GM19238 (cell line): ENCODE data around the gene DCTN2.
"Not testable (repeated sequence)": the region's sequence is repeated elsewhere in the genome, so short reads cannot be mapped to it uniquely, and the experiment has no call there.

Source experiments
- DNase-seq: peaks from one replicate; pipeline ENCODE4 v3.0.0; 2011; ENCODE audit warnings: low spot score; ENCODE audit not compliant: insufficient read length

The DCTN2 gene

GRCh38 chr12:57516617-57517153 is 30.3 kb downstream of the DCTN2 start:
- DNase-seq = no peak

DNA sequence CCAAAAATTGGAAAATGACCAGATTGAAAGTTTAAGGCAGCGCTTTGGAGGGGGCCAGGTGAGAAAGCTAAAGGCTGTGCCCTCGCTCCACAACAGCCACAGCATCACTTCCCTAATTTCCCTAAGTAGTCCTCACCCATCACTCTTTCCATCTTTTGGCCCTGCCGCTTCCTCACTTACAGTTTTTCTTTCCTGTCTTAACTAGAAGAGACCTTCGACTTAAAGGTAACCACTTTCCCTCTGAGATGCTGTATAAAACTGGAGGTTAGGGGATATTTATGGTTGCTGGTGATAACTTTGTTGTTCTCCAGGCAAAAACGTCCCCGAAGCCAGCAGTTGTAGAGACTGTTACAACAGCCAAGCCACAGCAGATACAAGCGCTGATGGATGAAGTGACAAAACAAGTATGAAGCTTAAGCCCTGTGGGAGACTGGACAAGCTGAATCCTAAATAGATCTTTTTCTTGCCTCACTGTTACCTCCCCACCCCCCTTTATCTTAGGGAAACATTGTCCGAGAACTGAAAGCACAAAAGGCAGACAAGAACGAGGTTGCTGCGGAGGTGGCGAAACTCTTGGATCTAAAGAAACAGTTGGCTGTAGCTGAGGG is 31.0 kb downstream of the DCTN2 start:
- DNase-seq = no peak

GRCh38 chr12:57515408-57515933 is 31.5 kb downstream of the DCTN2 start:
- no peak for DNase-seq

DNA sequence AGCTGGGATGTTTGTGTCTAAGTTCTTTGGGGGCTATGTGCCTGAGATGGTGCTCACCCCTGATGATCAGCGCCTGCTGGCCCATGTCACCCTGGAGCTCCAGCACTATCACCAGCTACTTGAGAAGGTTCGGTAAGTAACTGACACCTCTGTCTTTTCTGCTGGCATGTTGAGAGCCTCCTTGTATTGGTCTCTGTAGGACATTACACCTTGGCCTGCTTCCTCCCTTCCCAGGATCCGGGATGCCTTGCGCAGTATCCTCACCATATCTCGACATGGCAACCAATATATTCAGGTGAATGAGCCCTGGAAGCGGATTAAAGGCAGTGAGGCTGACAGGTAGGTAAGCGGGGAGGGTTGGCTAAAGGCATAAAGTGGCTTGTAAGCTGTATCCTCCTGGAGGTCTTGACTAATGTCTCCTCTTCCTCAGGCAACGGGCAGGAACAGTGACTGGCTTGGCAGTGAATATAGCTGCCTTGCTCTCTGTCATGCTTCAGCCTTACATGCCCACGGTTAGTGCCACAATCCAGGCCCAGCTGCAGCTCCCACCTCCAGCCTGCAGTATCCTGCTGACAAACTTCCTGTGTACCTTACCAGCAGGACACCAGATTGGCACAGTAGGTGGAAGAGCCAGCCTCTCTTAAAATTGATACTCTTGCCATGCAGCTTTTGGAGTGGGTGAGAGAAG is 32.1 kb downstream of the DCTN2 start:
- no peak for DNase-seq

- DNase-seq = not testable (repeated sequence)
These were observed 32.7 kb downstream of the DCTN2 start for GRCh38 chr12:57514246-57514645.

DNA sequence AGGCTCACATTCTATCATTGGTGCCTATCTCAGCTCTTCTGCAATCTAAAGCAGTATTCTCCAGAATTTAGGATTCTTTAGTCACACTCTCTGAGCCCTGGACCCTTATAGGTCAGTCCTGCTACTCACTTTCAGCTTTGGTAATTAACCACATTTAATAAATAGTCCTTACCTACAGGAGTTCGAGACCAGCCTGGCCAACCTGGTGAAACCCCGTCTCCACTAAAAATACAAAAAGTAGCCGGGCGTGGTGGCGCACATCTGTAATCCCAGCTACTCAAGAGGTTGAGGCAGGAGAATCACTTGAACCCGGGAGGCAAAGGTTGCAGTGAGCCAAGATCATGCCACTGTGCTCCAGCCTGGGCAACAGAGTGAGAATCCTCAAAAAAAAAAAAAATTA is 33.3 kb downstream of the DCTN2 start:
- not testable (repeated sequence) for DNase-seq

- DNase-seq = no peak
These were observed 33.7 kb downstream of the DCTN2 start for GRCh38 chr12:57513266-57513665.

GRCh38 chr12:57512665-57513064 is 34.3 kb downstream of the DCTN2 start:
- no peak for DNase-seq

DNA sequence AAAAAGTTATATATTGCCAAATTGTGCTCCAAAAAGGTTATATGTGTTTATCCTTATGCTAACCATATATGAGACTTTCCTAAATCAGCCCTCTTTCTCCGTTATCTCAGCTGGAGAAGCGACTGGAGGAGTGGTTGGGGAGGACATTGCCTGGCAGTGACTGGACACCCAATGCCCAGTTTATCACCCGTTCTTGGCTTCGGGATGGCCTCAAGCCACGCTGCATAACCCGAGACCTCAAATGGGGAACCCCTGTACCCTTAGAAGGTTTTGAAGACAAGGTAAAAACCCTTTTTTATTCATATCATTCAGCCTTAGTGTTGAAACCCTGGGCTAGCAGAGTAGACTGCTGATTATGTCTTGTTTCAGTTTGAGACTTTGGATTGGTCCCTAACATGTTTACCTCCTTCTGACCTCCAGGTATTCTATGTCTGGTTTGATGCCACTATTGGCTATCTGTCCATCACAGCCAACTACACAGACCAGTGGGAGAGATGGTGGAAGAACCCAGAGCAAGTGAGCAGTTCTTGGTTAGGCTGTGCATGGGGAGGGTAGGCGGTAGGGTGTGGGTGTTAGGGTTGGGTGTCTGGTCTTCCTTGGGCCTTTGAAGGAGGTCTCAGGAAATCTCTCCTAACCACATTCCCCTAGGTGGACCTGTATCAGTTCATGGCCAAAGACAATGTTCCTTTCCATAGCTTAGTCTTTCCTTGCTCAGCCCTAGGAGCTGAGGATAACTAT is 35.2 kb downstream of the DCTN2 start:
- no peak for DNase-seq

DNA sequence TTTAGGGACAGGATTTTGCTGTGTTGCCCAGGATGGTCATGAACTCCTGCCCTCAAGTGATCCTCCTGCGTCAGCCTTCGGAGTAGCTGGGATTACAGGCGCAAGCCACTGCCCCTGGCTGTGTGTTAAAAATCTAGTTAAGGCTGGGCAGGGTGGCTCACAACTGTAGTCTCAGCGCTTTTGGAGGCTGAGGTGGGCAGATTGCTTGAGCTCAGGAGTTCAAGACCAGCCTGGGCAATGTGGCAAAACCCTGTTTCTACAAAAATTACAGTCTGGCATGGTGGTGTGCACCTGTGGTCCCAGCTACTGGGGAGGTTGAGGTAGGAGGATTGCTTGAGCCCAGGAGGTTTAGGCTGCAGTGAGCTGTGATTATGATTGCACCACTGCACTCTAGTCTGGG is 35.8 kb downstream of the DCTN2 start:
- DNase-seq = no peak

DNA sequence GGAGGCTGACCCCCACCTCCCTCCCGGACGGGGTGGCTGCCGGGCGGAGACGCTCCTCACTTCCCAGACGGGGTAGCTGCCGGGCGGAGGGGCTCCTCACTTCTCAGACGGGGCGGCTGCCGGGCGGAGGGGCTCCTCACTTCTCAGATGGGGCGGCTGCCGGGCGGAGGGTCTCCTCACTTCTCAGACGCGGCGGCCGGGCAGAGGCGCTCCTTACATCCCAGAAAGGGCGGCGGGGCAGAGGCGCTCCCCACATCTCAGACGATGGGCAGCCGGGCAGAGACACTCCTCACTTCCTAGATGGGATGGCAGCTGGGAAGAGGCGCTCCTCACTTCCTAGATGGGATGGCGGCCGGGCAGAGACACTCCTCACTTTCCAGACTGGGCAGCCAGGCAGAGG is 39.2 kb downstream of the DCTN2 start:
- not testable (repeated sequence) for DNase-seq

- DNase-seq = not testable (repeated sequence)
These were observed 40.5 kb downstream of the DCTN2 start for GRCh38 chr12:57506541-57506940.

DNA sequence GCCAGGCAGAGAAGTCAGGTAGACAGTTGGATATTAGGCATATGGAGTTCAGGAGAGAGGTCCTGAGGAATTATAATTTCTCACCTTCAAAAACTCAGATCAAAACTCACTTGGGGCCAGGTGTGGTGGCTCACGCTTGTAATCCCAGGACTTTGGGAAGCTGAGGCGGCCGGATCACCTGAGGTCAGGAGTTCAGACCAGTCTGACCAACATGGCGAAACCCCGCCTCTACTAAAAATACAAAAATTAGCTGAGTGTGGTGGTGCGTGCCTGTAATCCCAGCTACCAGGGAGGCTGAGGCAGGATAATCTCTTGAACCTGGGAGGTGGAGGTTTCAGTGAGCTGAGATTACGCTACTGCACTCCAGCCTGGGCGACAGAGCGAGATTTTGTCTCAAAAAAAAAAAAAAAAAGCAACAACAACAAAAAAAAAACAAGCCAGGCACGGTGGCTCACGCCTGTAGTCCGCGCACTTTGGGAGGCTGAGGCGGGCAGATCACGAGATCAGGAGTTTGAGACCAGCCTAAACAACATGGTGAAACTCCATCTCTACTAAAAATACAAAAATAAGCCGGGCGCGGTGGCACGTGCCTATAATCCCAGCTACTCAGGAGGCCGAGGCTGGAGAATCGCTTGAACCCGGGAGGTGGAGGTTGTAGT is 44.6 kb downstream of the DCTN2 start:
- DNase-seq = not testable (repeated sequence)

GRCh38 chr12:57500213-57500612 is 46.8 kb downstream of the DCTN2 start:
- DNase-seq = no peak

- no peak for DNase-seq
These were observed 48.4 kb downstream of the DCTN2 start for GRCh38 chr12:57498571-57498970.

DNA sequence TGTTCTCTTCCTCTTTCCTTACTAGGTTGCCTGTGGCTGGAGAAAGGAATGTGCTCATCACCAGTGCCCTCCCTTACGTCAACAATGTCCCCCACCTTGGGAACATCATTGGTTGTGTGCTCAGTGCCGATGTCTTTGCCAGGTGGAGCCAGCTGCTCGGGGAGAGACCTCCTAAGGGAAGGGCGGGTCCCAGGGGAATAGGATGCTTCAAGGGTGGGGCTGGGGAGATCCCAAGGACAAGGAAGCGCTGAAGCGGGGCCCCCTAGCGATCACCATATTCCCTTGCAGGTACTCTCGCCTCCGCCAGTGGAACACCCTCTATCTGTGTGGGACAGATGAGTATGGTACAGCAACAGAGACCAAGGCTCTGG is 48.9 kb downstream of the DCTN2 start:
- DNase-seq = no peak

DNA sequence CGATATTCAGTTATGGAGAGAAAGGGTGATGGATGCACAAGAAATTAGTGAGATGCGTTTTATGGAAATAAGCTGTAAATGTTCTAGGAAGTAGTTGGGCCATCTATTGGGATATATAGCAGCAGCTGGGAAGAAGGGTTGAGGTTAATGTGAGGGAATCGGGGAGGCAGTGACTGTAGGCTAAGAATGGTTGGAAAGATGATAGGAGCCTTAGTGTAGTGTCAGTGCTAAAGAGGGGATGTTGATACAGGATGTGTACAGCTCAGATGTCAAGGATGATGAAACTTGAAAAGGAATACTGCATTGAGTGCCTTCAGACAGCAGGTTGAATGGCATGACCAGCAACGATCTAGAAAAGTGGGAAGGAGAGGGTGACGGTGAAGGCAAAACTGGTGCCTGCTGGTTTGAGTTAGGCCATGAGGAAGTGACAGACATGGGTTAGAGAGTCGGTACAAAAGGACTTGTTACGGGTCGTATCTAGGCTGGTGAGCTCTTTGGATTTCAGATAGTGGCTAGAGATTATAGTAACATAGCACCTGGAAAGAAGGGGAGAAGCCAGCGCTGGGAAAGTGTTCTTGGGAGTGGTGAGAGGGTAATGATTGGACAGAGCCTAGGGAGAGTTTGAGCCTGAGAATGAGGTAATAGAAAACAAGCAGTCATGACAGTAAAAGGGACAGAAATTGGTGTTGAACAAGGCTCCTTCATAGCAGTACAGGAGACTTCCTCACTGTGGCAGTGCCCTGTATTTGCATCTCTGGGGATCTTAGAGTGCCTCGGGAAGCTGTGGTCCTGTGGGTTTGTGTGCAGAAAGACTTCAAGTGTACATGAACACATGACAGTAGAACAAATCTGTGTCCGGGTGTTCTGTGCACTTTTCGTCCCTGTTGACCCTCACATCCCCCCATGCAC is 49.5 kb downstream of the DCTN2 start:
- no peak for DNase-seq

DNA sequence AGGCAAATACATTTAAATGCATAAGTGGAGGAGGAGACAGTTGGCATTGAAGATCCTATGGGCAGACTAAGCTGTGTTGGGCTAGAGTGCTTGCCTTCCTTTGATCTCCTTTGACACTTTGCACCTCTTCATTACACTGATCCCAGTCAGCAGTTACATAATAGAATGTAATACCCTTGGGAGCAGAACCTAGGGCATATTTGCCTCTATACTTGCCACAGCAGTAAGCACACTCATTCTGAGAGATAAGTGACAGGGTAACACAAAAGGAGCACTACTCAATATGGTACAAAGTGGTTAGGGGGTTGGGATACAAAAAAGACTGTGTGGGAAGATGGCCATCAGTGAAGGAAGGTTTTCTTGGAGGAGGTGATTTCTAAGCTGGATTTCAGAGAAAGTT is 50.2 kb downstream of the DCTN2 start:
- DNase-seq = no peak

DNA sequence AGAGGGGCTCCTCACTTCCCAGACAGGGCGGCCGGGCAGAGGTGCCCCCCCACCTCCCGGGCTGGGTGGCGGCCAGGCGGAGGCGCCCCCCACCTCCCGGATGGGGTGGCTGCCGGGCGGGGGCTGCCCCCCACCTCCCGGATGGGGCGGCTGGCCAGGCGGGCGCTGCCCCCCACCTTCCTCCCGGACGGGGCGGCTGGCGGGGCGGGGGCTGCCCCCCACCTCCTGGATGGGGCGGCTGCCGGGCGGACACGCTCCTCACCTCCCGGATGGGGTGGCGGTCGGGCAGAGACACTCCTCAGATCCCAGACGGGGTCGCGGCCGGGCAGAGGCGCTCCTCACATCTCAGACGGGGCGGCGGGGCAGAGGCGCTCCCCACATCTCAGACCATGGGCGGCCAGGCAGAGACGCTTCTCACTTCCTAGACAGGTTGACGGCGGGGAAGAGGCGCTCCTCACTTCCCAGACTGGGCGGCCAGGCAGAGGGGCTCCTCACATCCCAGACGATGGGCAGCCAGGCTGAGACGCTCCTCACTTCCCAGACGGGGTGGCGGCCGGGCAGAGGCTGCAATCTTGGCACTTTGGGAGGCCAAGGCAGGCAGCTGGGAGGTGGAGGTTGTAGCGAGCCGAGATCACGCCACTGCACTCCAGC is 51.8 kb downstream of the DCTN2 start:
- DNase-seq = not testable (repeated sequence)
